Measurements from ENCODE around the gene MYO3B. TPM values are rescaled to one million over a fixed set of nuclear protein-coding genes. Genes with fewer than 3 reads are reported as not detected.

The MYO3B gene
- total RNA-seq, 1 experiment from 2014 or later = 0.50 TPM

DNA sequence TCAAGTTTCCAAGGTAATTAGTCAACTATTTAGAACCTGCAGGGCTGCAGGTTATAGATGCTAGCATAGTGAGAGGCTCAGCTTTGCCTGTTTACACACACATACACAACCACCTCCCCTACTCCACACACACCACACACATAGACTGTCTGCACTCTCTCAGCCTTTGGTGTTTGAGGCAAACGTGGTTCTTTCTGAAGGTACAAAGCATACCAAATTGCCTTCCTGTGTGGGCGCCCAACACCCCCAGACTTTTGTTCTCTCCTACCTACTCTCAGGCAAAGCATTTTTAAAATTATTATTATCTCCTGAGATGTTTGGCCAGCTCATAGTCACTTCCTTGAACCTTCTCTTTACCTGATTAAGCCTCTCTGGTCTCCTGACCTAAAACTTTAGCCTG lies 44.9 kb downstream of the MYO3B start:
- H3K27ac Mint-ChIP-seq = peak overlapping the region; percentile 80; the same call in 1 of the 2 replicates
- ChIA-PET CTCF (interaction anchor here (0.9 to 2.3 kb wide), 2 partner anchors 13 to 186 kb away, joined by 3 to 14 read pairs; no protein-coding TSS in a partner anchor), POLR2A (no interaction called here)
- no peaks in the 10 kb centered on the region for H3K9me3 Mint-ChIP-seq
- DNase-seq (ENCODE audit: low spot score) (no peak), ATAC-seq (0 out of 2 replicates have a peak, but pooled peaks have one; percentile 24)
- peaks cover 7% of the 10 kb centered on the region for H3K27me3 Mint-ChIP-seq (ENCODE audit: low read depth)
- TF ChIP-seq, protein P1, sequence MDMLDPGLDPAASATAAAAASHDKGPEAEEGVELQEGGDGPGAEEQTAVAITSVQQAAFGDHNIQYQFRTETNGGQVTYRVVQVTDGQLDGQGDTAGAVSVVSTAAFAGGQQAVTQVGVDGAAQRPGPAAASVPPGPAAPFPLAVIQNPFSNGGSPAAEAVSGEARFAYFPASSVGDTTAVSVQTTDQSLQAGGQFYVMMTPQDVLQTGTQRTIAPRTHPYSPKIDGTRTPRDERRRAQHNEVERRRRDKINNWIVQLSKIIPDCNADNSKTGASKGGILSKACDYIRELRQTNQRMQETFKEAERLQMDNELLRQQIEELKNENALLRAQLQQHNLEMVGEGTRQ (CRISPR knock-in tag; IDR thresholded peaks at IDR 0.05) = no peak
- TF ChIP-seq, protein P2, sequence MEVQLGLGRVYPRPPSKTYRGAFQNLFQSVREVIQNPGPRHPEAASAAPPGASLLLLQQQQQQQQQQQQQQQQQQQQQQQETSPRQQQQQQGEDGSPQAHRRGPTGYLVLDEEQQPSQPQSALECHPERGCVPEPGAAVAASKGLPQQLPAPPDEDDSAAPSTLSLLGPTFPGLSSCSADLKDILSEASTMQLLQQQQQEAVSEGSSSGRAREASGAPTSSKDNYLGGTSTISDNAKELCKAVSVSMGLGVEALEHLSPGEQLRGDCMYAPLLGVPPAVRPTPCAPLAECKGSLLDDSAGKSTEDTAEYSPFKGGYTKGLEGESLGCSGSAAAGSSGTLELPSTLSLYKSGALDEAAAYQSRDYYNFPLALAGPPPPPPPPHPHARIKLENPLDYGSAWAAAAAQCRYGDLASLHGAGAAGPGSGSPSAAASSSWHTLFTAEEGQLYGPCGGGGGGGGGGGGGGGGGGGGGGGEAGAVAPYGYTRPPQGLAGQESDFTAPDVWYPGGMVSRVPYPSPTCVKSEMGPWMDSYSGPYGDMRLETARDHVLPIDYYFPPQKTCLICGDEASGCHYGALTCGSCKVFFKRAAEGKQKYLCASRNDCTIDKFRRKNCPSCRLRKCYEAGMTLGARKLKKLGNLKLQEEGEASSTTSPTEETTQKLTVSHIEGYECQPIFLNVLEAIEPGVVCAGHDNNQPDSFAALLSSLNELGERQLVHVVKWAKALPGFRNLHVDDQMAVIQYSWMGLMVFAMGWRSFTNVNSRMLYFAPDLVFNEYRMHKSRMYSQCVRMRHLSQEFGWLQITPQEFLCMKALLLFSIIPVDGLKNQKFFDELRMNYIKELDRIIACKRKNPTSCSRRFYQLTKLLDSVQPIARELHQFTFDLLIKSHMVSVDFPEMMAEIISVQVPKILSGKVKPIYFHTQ (CRISPR knock-in tag; IDR thresholded peaks at IDR 0.05) = no peak
- TF ChIP-seq TP53 (CRISPR knock-in tag; IDR thresholded peaks at IDR 0.05) = no peak
- TF ChIP-seq, protein P3, sequence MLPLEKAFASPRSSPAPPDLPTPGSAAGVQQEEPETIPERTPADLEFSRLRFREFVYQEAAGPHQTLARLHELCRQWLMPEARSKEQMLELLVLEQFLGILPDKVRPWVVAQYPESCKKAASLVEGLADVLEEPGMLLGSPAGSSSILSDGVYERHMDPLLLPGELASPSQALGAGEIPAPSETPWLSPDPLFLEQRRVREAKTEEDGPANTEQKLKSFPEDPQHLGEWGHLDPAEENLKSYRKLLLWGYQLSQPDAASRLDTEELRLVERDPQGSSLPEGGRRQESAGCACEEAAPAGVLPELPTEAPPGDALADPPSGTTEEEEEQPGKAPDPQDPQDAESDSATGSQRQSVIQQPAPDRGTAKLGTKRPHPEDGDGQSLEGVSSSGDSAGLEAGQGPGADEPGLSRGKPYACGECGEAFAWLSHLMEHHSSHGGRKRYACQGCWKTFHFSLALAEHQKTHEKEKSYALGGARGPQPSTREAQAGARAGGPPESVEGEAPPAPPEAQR (CRISPR knock-in tag; IDR thresholded peaks at IDR 0.05) = no peak
- TF ChIP-seq ZNF219 (CRISPR knock-in tag; IDR thresholded peaks at IDR 0.05; ENCODE audit: borderline replicate concordance) = no peak
- TF ChIP-seq, protein P4, sequence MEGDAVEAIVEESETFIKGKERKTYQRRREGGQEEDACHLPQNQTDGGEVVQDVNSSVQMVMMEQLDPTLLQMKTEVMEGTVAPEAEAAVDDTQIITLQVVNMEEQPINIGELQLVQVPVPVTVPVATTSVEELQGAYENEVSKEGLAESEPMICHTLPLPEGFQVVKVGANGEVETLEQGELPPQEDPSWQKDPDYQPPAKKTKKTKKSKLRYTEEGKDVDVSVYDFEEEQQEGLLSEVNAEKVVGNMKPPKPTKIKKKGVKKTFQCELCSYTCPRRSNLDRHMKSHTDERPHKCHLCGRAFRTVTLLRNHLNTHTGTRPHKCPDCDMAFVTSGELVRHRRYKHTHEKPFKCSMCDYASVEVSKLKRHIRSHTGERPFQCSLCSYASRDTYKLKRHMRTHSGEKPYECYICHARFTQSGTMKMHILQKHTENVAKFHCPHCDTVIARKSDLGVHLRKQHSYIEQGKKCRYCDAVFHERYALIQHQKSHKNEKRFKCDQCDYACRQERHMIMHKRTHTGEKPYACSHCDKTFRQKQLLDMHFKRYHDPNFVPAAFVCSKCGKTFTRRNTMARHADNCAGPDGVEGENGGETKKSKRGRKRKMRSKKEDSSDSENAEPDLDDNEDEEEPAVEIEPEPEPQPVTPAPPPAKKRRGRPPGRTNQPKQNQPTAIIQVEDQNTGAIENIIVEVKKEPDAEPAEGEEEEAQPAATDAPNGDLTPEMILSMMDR (IDR thresholded peaks at IDR 0.05) = no peak
- TF ChIP-seq ETV6 (CRISPR knock-in tag; IDR thresholded peaks at IDR 0.05) = no peak
- no peak for TF ChIP-seq NFATC4 (CRISPR knock-in tag; IDR thresholded peaks at IDR 0.05)
- no peak for TF ChIP-seq ZNF317 (CRISPR knock-in tag; IDR thresholded peaks at IDR 0.05; ENCODE audit: borderline replicate concordance, low read depth)
- no peak for TF ChIP-seq JAZF1 (CRISPR knock-in tag; IDR thresholded peaks at IDR 0.05)
- TF ChIP-seq ZBTB21 (CRISPR knock-in tag; IDR thresholded peaks at IDR 0.05; ENCODE audit: borderline replicate concordance) = no peak
- H3K36me3 Mint-ChIP-seq = peaks cover 3% of the 10 kb centered on the region
- no peak overlapping the region for H3K4me3 Mint-ChIP-seq
- peaks cover 45% of the 10 kb centered on the region for H3K4me1 Mint-ChIP-seq

DNA sequence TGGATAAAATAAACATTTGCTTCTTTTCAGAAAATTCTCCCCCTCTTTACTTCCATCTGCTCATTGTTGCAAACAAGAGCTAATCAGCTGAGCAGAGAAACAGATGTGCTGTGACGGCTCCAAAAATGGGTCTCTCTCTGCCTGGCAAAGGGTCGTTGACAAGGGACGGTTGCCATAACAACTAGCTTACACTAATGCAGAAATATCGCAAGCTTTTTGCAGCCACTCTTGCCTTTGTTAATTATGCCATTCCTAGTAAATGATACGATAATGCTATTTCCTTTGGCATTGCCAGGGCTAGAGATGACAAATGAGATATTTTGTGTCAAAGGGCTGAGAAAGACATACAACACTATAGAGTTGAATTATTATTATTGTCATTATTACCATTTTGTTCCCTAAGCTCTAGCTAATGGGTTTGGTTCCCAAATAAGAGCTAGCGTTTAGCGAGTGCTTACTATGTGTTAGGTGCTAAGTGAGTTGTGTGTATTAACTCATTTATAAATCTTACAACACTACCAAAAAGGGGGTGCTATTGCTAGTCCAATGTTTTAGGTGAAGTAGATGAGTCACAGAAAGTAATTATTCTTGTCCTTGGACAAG lies 46.8 kb downstream of the MYO3B start:
- no peak for DNase-seq (ENCODE audit: low spot score)

More for the DNA sequence above, 46.8 kb downstream of the MYO3B start:
- CTCF ChIA-PET = interaction anchor here (0.6 kb wide), 1 partner anchor 397 kb away, joined by 3 read pairs; no protein-coding TSS in a partner anchor
- Mint-ChIP-seq H3K36me3 (no peaks in the 10 kb centered on the region), H3K27me3 (ENCODE audit: low read depth) (peaks cover 5% of the 10 kb centered on the region), H3K27ac (no peak overlapping the region), H3K4me3 (no peak overlapping the region), H3K4me1 (peaks cover 45% of the 10 kb centered on the region), H3K9me3 (no peaks in the 10 kb centered on the region)
- no peak for ATAC-seq
- TF ChIP-seq SMAD3 (CRISPR knock-in tag; IDR thresholded peaks at IDR 0.05; ENCODE audit: borderline replicate concordance) (no peak), TP53 (CRISPR knock-in tag; IDR thresholded peaks at IDR 0.05) (no peak)
- TF ChIP-seq, protein P5, sequence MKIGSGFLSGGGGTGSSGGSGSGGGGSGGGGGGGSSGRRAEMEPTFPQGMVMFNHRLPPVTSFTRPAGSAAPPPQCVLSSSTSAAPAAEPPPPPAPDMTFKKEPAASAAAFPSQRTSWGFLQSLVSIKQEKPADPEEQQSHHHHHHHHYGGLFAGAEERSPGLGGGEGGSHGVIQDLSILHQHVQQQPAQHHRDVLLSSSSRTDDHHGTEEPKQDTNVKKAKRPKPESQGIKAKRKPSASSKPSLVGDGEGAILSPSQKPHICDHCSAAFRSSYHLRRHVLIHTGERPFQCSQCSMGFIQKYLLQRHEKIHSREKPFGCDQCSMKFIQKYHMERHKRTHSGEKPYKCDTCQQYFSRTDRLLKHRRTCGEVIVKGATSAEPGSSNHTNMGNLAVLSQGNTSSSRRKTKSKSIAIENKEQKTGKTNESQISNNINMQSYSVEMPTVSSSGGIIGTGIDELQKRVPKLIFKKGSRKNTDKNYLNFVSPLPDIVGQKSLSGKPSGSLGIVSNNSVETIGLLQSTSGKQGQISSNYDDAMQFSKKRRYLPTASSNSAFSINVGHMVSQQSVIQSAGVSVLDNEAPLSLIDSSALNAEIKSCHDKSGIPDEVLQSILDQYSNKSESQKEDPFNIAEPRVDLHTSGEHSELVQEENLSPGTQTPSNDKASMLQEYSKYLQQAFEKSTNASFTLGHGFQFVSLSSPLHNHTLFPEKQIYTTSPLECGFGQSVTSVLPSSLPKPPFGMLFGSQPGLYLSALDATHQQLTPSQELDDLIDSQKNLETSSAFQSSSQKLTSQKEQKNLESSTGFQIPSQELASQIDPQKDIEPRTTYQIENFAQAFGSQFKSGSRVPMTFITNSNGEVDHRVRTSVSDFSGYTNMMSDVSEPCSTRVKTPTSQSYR (CRISPR knock-in tag; IDR thresholded peaks at IDR 0.05) = no peak
- POLR2A ChIA-PET = no interaction called here

Measured in WTC11 (cell line).